GM12801 (cell line): ENCODE results near the gene CROT.

ENCODE experiments used
- CTCF ChIP-seq: IDR thresholded peaks from one replicate; pipeline ENCODE4 v1.5.1; 2011; ENCODE audit warnings: control low read depth; ENCODE audit not compliant: insufficient read length; ENCODE audit errors: extremely low read depth

The CROT gene

GRCh38 chr7:87416682-87417587 is 71.5 kb downstream of the CROT start:
- TF ChIP-seq CTCF, result no peak

GRCh38 chr7:87420173-87420572 is 74.7 kb downstream of the CROT start:
- no peak for TF ChIP-seq CTCF

- TF ChIP-seq CTCF, result no peak
Measured at GRCh38 chr7:87424075-87424474, 78.6 kb downstream of the CROT start.

GRCh38 chr7:87426160-87426559 is 80.7 kb downstream of the CROT start:
- TF ChIP-seq CTCF, result no peak

GRCh38 chr7:87427288-87427687 is 81.8 kb downstream of the CROT start:
- no peak for TF ChIP-seq CTCF

GRCh38 chr7:87432536-87432935 is 87.1 kb downstream of the CROT start:
- TF ChIP-seq CTCF, result no peak

- TF ChIP-seq CTCF, result no peak
Measured at GRCh38 chr7:87435546-87435945, 90.1 kb downstream of the CROT start.
